HG03060 (cell line): ENCODE measurements around the gene TMEM117.
"Not testable (repeated sequence)": the region's sequence is repeated elsewhere in the genome, so short reads cannot be mapped to it uniquely, and the experiment has no call there.

ENCODE experiments used
- ATAC-seq: cut with Tn5 transposase; IDR thresholded peaks from one replicate; pipeline ENCODE4 v1.9.1; 2021; ENCODE audit warnings: low read depth, moderate number of reproducible peaks; ENCODE audit not compliant: unreplicated experiment

Gene TMEM117

GRCh38 chr12:44003721-44004120, 167.8 kb downstream of the TMEM117 start:
- no peak for ATAC-seq

- peak; percentile 62 for ATAC-seq
These were observed 179.6 kb downstream of the TMEM117 start for GRCh38 chr12:44015333-44015941.

- ATAC-seq = no peak
These were observed 181.3 kb downstream of the TMEM117 start for GRCh38 chr12:44017216-44017615.

- no peak for ATAC-seq
These were observed 183.2 kb downstream of the TMEM117 start for GRCh38 chr12:44019118-44019517.

- ATAC-seq = no peak
These were observed 184.7 kb downstream of the TMEM117 start for GRCh38 chr12:44020555-44020954.

- peak; percentile 70 for ATAC-seq
These were observed 185.6 kb downstream of the TMEM117 start for GRCh38 chr12:44021471-44021971.

GRCh38 chr12:44025499-44025898, 189.6 kb downstream of the TMEM117 start:
- ATAC-seq = no peak

- no peak for ATAC-seq
These were observed 190.2 kb downstream of the TMEM117 start for GRCh38 chr12:44026046-44026445.

GRCh38 chr12:44026926-44027325, 191.0 kb downstream of the TMEM117 start:
- not testable (repeated sequence) for ATAC-seq

GRCh38 chr12:44029194-44029593, 193.3 kb downstream of the TMEM117 start:
- ATAC-seq = no peak

GRCh38 chr12:44031472-44032185, 195.7 kb downstream of the TMEM117 start:
- no peak for ATAC-seq

GRCh38 chr12:44034906-44035305, 199.0 kb downstream of the TMEM117 start:
- ATAC-seq = no peak

- ATAC-seq = no peak
These were observed 201.1 kb downstream of the TMEM117 start for GRCh38 chr12:44036875-44037443.

- no peak for ATAC-seq
These were observed 202.5 kb downstream of the TMEM117 start for GRCh38 chr12:44038411-44038810.

- ATAC-seq = not testable (repeated sequence)
These were observed 208.6 kb downstream of the TMEM117 start for GRCh38 chr12:44044491-44044890.

GRCh38 chr12:44046732-44047417, 211.0 kb downstream of the TMEM117 start:
- ATAC-seq = no peak

- ATAC-seq = no peak
These were observed 216.7 kb downstream of the TMEM117 start for GRCh38 chr12:44052554-44052953.

- no peak for ATAC-seq
These were observed 217.8 kb downstream of the TMEM117 start for GRCh38 chr12:44053549-44054127.

- ATAC-seq = no peak
These were observed 218.4 kb downstream of the TMEM117 start for GRCh38 chr12:44054281-44054680.

GRCh38 chr12:44058366-44058765, 222.5 kb downstream of the TMEM117 start:
- no peak for ATAC-seq

GRCh38 chr12:44059476-44059875, 223.6 kb downstream of the TMEM117 start:
- ATAC-seq = no peak
